ENCODE data around the gene BAX. TPM values are rescaled to one million over a fixed set of nuclear protein-coding genes. Genes with fewer than 3 reads are reported as not detected.

The BAX gene
- total and polyA plus RNA-seq, 9 of the 15 experiments (the other 6 are each of a cell fraction or from before 2014, with no cell fraction given) = 3.2 to 95.4 (median 44.5) TPM

- no peak for TF ChIP-seq ZNF511 (CRISPR knock-in tag; IDR thresholded peaks at IDR 0.05)
- TF ChIP-seq ARID2 (IDR thresholded peaks at IDR 0.05) = no peak
- no peak for TF ChIP-seq E2F1 (CRISPR knock-in tag; IDR thresholded peaks at IDR 0.05)
- TF ChIP-seq, protein P1, sequence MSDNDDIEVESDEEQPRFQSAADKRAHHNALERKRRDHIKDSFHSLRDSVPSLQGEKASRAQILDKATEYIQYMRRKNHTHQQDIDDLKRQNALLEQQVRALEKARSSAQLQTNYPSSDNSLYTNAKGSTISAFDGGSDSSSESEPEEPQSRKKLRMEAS (CRISPR knock-in tag; IDR thresholded peaks at IDR 0.05) = no peak; the same call in none of the 2 replicates
- TF ChIP-seq TEAD1 (CRISPR knock-in tag; IDR thresholded peaks at IDR 0.05) = peak in 1 of 2 experiments; percentile 6; a peak in 1 of 4 replicates
- TF ChIP-seq CLOCK (CRISPR knock-in tag; IDR thresholded peaks at IDR 0.05; ENCODE audit: borderline replicate concordance) = no peak
- no peak for TF ChIP-seq SIX5 (IDR thresholded peaks at IDR 0.05; ENCODE audit: borderline replicate concordance in 1 of 2, insufficient read depth in 1 of 2, low read depth in 1 of 2, low read length in 2 of 2)
- no peak for TF ChIP-seq ZNF282 (CRISPR knock-in tag; IDR thresholded peaks at IDR 0.05)
- TF ChIP-seq CSDE1 (IDR thresholded peaks at IDR 0.05) = no peak
- TF ChIP-seq ZNF3 (CRISPR knock-in tag; IDR thresholded peaks at IDR 0.05) = no peak
These were observed 9.7 kb downstream of the BAX start (continued) for GRCh38 chr19:48964205-48965039.
